Psoas muscle (tissue), 8 donors: Measurements from ENCODE around the gene STYXL1. TPM values are rescaled to one million over a fixed set of nuclear protein-coding genes. Genes with fewer than 3 reads are reported as not detected.

Experiments used
- ATAC-seq, 4 donors: fragments of 200-7000 bp; cut with Tn5 transposase; one replicate each; pipeline ENCODE4 v1.9.1; 2020; ENCODE audit warnings: moderate library complexity in 3 of 4, mild to moderate bottlenecking in 2 of 4
- DNase-seq, 2 donors: peaks; one replicate each; pipeline ENCODE4 v3.0.0-alpha.2; 2020
- H3K27ac ChIP-seq: fragments of 200-600 bp; one replicate; pipeline ENCODE4 v1.8.0; 2022
- H3K27me3 ChIP-seq, 3 donors: fragments of 200-600 bp in 1 of 3; one replicate each; pipeline versions ENCODE4 v1.6.1 to v1.8.0; 2013 to 2022; ENCODE audit warnings: low read length in 2 of 3, mild to moderate bottlenecking in 2 of 3, moderate library complexity in 1 of 3; ENCODE audit not compliant: insufficient read depth in 3 of 3
- H3K36me3 ChIP-seq, 2 donors: fragments of 200-600 bp in 1 of 2; one replicate each; pipeline versions ENCODE4 v1.6.1 to v1.8.0; 2013 to 2022; ENCODE audit warnings: low read depth in 1 of 2, mild to moderate bottlenecking in 1 of 2, moderate library complexity in 1 of 2; ENCODE audit not compliant: insufficient read depth in 1 of 2
- H3K4me1 ChIP-seq: fragments of 200-600 bp; one replicate; pipeline ENCODE4 v1.8.0; 2022
- H3K4me3 ChIP-seq: fragments of 200-600 bp; one replicate; pipeline ENCODE4 v1.8.0; 2022; ENCODE audit warnings: mild to moderate bottlenecking
- H3K9me3 ChIP-seq: fragments of 200-600 bp; one replicate; pipeline ENCODE4 v1.8.0; 2022
- CTCF ChIP-seq: fragments of 200-600 bp; IDR thresholded peaks from one replicate; pipeline ENCODE4 v1.8.0; 2022; ENCODE audit warnings: antibody characterized with exemption
- WGBS, 3 donors: extraction: QIAGEN DNeasy Blood & Tissue Kit; methylation state at CpG; one replicate each; pipeline versions ENCODE4 v1.1.6 to v1.1.7; 2013; 5-methylcytosine and 5-hydroxymethylcytosine counted together
- intact Hi-C, 2 donors: fragments of 100-400 bp; cut with DNase I; formaldehyde crosslinking; loops; one replicate each; pipeline versions ENCODE4 v1.11.0 to v1.14.2; 2022
- polyA plus RNA-seq, 3 donors: library from polyadenylated mRNA; stranded (reverse); fragments of 200-250 nt; gene quantifications; one replicate each; pipeline ENCODE4 v1.2.3, GENCODE V29; 2013
- total RNA-seq, 4 donors: library from RNA; stranded (reverse); fragmentation: NEBNext Ultra II Directional in 2 of 4; extraction: Animal tissue kit (Norgen Biotek cat#: 25700) in 2 of 4; gene quantifications; one replicate each; pipeline versions ENCODE4 v1.2.1 to v1.2.4, GENCODE V29; 2021 to 2023
- donor health status: healthy with polysubstance abuse.
- donor health status: DM: no; HTN: no; CAD: no; lungs with moderate emphysema.
- donor health status: Bipolar disorder and iron deficiency.
- donor health status: healthy.
- donor health status: DM: yes; HTN: yes; CAD: no.
- donor health status: DM: no; HTN: no; CAD: no.
- donor health status: DM: no; HTN: no; CAD: no.
- donor health status: DM: yes; HTN: yes; CAD: no.

STYXL1 gene
- total and polyA plus RNA-seq, 7 donors = 6.6 to 67.5 (median 15.4) TPM

- Histone ChIP-seq H3K9me3 (no peaks in the 10 kb centered on the region), H3K27ac (no peak overlapping the region), H3K4me3 (no peak overlapping the region), H3K4me1 (no peaks in the 10 kb centered on the region), H3K27me3 (no peaks in the 10 kb centered on the region), H3K36me3 (no peaks in the 10 kb centered on the region)
- ATAC-seq (no peak), DNase-seq (no peak)
- 83 to 90% (median 84%) methylated on average over 6 of the region's 6 CpGs for WGBS, 3 donors
- intact Hi-C loops = no loop called here
- no peak for TF ChIP-seq CTCF
These were observed 29.2 kb upstream of the STYXL1 start for GRCh38 chr7:76076995-76077394.

- no peaks in the 10 kb centered on the region for H3K27me3 ChIP-seq
- no peaks in the 10 kb centered on the region for H3K36me3 ChIP-seq
- no peaks in the 10 kb centered on the region for H3K4me1 ChIP-seq
- no peak overlapping the region for H3K27ac ChIP-seq
- TF ChIP-seq CTCF = no peak
- WGBS, 3 donors = 90 to 97% (median 93%) methylated on average over 4 of the region's 4 CpGs
- DNase-seq = no peak
- no peak overlapping the region for H3K4me3 ChIP-seq
- no peak for ATAC-seq
- intact Hi-C loops = no loop called here
- H3K9me3 ChIP-seq = no peaks in the 10 kb centered on the region
These were observed 27.2 kb upstream of the STYXL1 start for GRCh38 chr7:76074972-76075370.

- no peak for TF ChIP-seq CTCF
- H3K27me3 ChIP-seq = no peaks in the 10 kb centered on the region
- H3K4me1 ChIP-seq = peaks cover 3% of the 10 kb centered on the region
- ATAC-seq = no peak
- no peaks in the 10 kb centered on the region for H3K9me3 ChIP-seq
- no peak overlapping the region for H3K27ac ChIP-seq
- no peaks in the 10 kb centered on the region for H3K36me3 ChIP-seq
- DNase-seq = no peak
- no peak overlapping the region for H3K4me3 ChIP-seq
- intact Hi-C loops = no loop called here
- WGBS, 3 donors = 96 to 98% (median 97%) methylated on average over 34 to 35 of the region's 35 CpGs
These were observed 26.6 kb upstream of the STYXL1 start for GRCh38 chr7:76074306-76074971.

- Histone ChIP-seq H3K36me3 (no peaks in the 10 kb centered on the region), H3K4me1 (peaks cover 5% of the 10 kb centered on the region), H3K27me3 (no peaks in the 10 kb centered on the region), H3K9me3 (no peaks in the 10 kb centered on the region), H3K4me3 (no peak overlapping the region), H3K27ac (no peak overlapping the region)
- no peak for TF ChIP-seq CTCF
- ATAC-seq (no peak), DNase-seq (no peak)
- 91 to 94% (median 94%) methylated on average over 39 to 45 of the region's 45 CpGs for WGBS, 3 donors
- intact Hi-C loops = no loop called here
These were observed 25.7 kb upstream of the STYXL1 start for GRCh38 chr7:76073335-76073990.
